Endodermal cell (in vitro differentiated cells): ENCODE data around the gene CAMTA1. TPM values are rescaled to one million over a fixed set of nuclear protein-coding genes. Genes with fewer than 3 reads are reported as not detected.
A peak's percentile ranks its signal among the peaks of the same experiment; 100 is the strongest.

ENCODE experiments used
- DNase-seq: peaks from one replicate; pipeline ENCODE4 v3.0.0-alpha.2; 2017
- H3K27ac ChIP-seq: 2 replicates; pipeline ENCODE4 v1.5.1; 2013; ENCODE audit warnings: mild to moderate bottlenecking, low read depth, low read length, moderate library complexity
- H3K27me3 ChIP-seq: 2 replicates; pipeline ENCODE4 v1.6.1; 2013; ENCODE audit warnings: mild to moderate bottlenecking, low read length, moderate library complexity; ENCODE audit not compliant: insufficient read depth, control insufficient read depth, poor library complexity, severe bottlenecking
- H3K36me3 ChIP-seq: 2 replicates; pipeline ENCODE4 v1.7.0; 2013; ENCODE audit warnings: mild to moderate bottlenecking, low read length, moderate library complexity; ENCODE audit not compliant: control insufficient read depth, insufficient read depth
- H3K4me1 ChIP-seq: one replicate; pipeline ENCODE4 v1.7.0; 2013; ENCODE audit warnings: low read length; ENCODE audit not compliant: control insufficient read depth, insufficient read depth
- H3K4me3 ChIP-seq: 2 replicates; pipeline ENCODE4 v1.5.1; 2013; ENCODE audit warnings: mild to moderate bottlenecking, low read length, moderate library complexity
- H3K9ac ChIP-seq: 2 replicates; pipeline ENCODE4 v1.6.1; 2013; ENCODE audit warnings: mild to moderate bottlenecking, low read length, moderate library complexity; ENCODE audit not compliant: poor library complexity, severe bottlenecking; ENCODE audit errors: extremely low read depth
- H3K9me3 ChIP-seq: 2 replicates; pipeline ENCODE4 v1.6.1; 2013; ENCODE audit warnings: mild to moderate bottlenecking, low read length, moderate library complexity; ENCODE audit not compliant: control insufficient read depth
- H3K27ac Mint-ChIP-seq: 2 replicates; pipeline ENCODE4 v1.8.0; 2020; ENCODE audit warnings: mixed read lengths
- H3K27me3 Mint-ChIP-seq: 2 replicates; pipeline ENCODE4 v1.8.0; 2021; ENCODE audit warnings: mild to moderate bottlenecking, mixed read lengths; ENCODE audit not compliant: insufficient read depth
- H3K36me3 Mint-ChIP-seq: 2 replicates; pipeline ENCODE4 v1.8.0; 2020; ENCODE audit warnings: low read depth, mixed read lengths
- H3K4me1 Mint-ChIP-seq: 2 replicates; pipeline ENCODE4 v1.8.0; 2020; ENCODE audit warnings: mixed read lengths
- H3K4me3 Mint-ChIP-seq: 2 replicates; pipeline ENCODE4 v1.8.0; 2020; ENCODE audit warnings: mild to moderate bottlenecking, moderate library complexity, mixed read lengths
- H3K9me3 Mint-ChIP-seq: 2 replicates; pipeline ENCODE4 v1.8.0; 2020; ENCODE audit warnings: mild to moderate bottlenecking, mixed read lengths
- WGBS, 2 experiments: methylation state at CpG; one replicate each; pipeline versions ENCODE4 v1.1.5 to v1.1.7; 2013; ENCODE audit warnings: missing lambda C conversion rate in 2 of 2, mixed read lengths in 1 of 2; ENCODE audit not compliant: insufficient coverage in 1 of 2, insufficient read length in 1 of 2; 5-methylcytosine and 5-hydroxymethylcytosine counted together
- total RNA-seq, 2 donors: library from RNA; stranded (reverse); fragmentation: NEBNext Ultra II Directional in 1 of 2; extraction: Animal tissue kit (Norgen Biotek cat#: 25700) in 1 of 2; gene quantifications; 2 replicates in 1 of 2; 3 replicates in 1 of 2; pipeline ENCODE4 v1.2.1, GENCODE V29; 2021
- TF ChIP-seq, protein P1 (sequence below): fragments of 200-600 bp; sonication (generic); conservative IDR thresholded peaks from 2 replicates; pipeline ENCODE4 v1.5.0; 2021; ENCODE audit warnings: antibody characterized with exemption, mild to moderate bottlenecking

Gene CAMTA1
- total RNA-seq, 2 donors from 2014 or later = 123 to 137 TPM

DNA sequence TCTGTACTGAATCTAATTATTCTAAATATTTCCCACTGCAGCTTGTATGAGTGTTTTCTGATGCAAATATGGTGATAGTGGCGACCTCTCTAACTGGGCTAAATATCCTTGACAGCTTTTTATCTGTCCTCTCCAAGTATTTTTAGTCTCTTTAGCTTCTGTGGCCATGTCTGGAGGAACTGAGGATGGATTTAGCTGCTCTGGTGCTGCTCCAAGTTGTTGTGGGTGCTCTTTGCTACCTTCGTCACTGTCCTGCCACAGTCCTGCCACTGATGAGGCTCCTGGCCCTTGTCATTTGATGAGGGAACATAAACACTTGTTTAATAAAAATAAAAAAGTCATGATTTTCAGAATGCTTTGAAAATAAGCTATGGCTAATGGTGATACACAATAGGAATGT lies 15.9 kb downstream of the CAMTA1 start:
- H3K4me3 Mint-ChIP-seq = no peak overlapping the region
- Histone ChIP-seq H3K36me3 (no peaks in the 10 kb centered on the region), H3K4me1 (peaks cover 2% of the 10 kb centered on the region), H3K27me3 (no peaks in the 10 kb centered on the region), H3K9me3 (no peaks in the 10 kb centered on the region), H3K27ac (no peak overlapping the region), H3K9ac (no peak overlapping the region), H3K4me3 (no peak overlapping the region)
- H3K27me3 Mint-ChIP-seq = no peaks in the 10 kb centered on the region
- H3K9me3 Mint-ChIP-seq = no peaks in the 10 kb centered on the region
- H3K4me1 Mint-ChIP-seq = peaks cover 18% of the 10 kb centered on the region
- no peak for DNase-seq
- WGBS, 2 experiments = 94 to 95% methylated on average over 2 of the region's 2 CpGs
- peaks cover 9% of the 10 kb centered on the region for H3K36me3 Mint-ChIP-seq
- TF ChIP-seq, protein P1, sequence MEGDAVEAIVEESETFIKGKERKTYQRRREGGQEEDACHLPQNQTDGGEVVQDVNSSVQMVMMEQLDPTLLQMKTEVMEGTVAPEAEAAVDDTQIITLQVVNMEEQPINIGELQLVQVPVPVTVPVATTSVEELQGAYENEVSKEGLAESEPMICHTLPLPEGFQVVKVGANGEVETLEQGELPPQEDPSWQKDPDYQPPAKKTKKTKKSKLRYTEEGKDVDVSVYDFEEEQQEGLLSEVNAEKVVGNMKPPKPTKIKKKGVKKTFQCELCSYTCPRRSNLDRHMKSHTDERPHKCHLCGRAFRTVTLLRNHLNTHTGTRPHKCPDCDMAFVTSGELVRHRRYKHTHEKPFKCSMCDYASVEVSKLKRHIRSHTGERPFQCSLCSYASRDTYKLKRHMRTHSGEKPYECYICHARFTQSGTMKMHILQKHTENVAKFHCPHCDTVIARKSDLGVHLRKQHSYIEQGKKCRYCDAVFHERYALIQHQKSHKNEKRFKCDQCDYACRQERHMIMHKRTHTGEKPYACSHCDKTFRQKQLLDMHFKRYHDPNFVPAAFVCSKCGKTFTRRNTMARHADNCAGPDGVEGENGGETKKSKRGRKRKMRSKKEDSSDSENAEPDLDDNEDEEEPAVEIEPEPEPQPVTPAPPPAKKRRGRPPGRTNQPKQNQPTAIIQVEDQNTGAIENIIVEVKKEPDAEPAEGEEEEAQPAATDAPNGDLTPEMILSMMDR = no peak
- H3K27ac Mint-ChIP-seq = peak overlapping the region; percentile 62

DNA sequence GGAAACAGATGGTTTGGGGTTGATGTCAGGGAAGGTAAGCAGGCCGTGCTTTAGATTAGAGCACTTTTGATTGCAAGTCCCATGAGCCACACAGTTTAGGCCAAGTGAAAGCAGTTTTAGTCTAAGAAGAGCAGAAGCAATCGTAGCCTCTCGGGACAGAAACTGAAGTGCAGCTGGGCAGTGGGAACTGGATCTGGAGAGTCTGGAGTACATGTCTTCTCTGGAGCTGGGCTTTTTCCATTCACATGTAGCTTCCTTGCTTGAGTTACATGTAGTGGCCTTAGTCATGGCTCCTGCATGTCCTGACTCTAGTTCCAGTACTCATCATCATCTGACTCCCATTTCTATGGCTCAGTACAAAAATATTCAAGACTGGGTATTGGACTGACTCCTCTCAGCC lies 16.7 kb downstream of the CAMTA1 start:
- H3K27ac Mint-ChIP-seq = no peak overlapping the region

DNA sequence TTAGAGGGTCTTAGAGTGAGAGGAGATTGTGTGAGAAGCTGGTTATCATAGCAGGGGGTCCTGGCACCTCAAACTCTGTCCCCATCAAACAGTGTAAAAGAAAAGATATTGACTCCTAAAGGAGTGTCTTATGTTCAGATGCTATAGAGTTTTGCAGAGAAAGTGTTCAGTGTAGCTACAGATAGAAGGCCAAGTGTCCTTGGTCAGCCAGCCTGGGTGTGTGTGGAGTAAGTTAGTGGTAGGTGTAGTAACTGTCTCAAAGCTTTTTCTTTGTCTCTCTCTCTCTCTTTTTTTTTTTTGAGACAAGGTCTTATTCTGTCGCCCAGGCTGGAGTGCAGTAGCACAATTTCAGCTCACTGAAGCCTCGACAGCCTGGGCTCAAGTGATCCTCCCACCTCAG lies 17.2 kb downstream of the CAMTA1 start:
- Histone ChIP-seq H3K4me1 (no peaks in the 10 kb centered on the region), H3K4me3 (no peak overlapping the region), H3K36me3 (no peaks in the 10 kb centered on the region), H3K27ac (no peak overlapping the region), H3K9ac (no peak overlapping the region), H3K27me3 (no peaks in the 10 kb centered on the region), H3K9me3 (no peaks in the 10 kb centered on the region)
- no peak for DNase-seq
- TF ChIP-seq, protein P1 = no peak
- Mint-ChIP-seq H3K4me1 (peaks cover 12% of the 10 kb centered on the region), H3K4me3 (no peak overlapping the region), H3K36me3 (peaks cover 2% of the 10 kb centered on the region), H3K27me3 (no peaks in the 10 kb centered on the region), H3K9me3 (no peaks in the 10 kb centered on the region), H3K27ac (no peak overlapping the region)
- 89 to 100% methylated on average over 1 to 2 of the region's 2 CpGs for WGBS, 2 experiments

More for the DNA sequence above, 16.7 kb downstream of the CAMTA1 start:
- Histone ChIP-seq H3K9ac (no peak overlapping the region), H3K4me3 (no peak overlapping the region), H3K9me3 (no peaks in the 10 kb centered on the region), H3K27me3 (no peaks in the 10 kb centered on the region), H3K27ac (no peak overlapping the region), H3K4me1 (no peaks in the 10 kb centered on the region), H3K36me3 (no peaks in the 10 kb centered on the region)
- no peak overlapping the region for H3K4me3 Mint-ChIP-seq
- no peaks in the 10 kb centered on the region for H3K9me3 Mint-ChIP-seq
- H3K36me3 Mint-ChIP-seq = peaks cover 4% of the 10 kb centered on the region
- H3K27me3 Mint-ChIP-seq = no peaks in the 10 kb centered on the region
- peaks cover 12% of the 10 kb centered on the region for H3K4me1 Mint-ChIP-seq
- DNase-seq = no peak
- TF ChIP-seq, protein P1 = no peak
- WGBS, 2 experiments = 85 to 90% methylated on average over 3 of the region's 3 CpGs
